ENCODE measurements around the gene CYP2C8.

DNA sequence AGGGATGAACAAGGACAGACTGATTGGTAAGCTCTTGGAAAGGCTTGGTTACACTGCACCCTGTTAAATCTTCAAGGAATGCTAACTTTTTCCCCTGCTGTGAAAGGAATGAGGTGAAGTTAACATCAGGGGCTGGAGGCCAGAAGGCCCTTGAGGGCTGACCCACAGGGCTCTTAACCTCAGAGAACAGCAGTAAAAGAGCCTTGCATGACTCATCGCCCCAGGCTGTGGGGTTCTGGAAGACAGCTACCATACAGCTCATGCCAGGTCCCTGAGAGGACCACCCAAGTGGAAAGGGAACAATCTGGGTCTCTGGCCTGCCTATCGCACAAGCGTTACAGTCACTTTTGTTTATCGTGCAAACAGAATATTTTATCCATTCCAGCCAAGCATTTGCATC lies 76.5 kb downstream of the CYP2C8 start:
- no peak for TF ChIP-seq CTCF (IDR thresholded peaks at IDR 0.05; ENCODE audit: low read depth, low read length)
- TF ChIP-seq POLR2A (IDR thresholded peaks at IDR 0.05; ENCODE audit: extremely low read depth, insufficient read length), result no peak
